Ectodermal cell (in vitro differentiated cells): ENCODE results near the gene CCDC12.

ENCODE experiments used
- H3K27ac ChIP-seq: 2 replicates; pipeline ENCODE4 v1.7.0; 2013; ENCODE audit warnings: mild to moderate bottlenecking, low read depth, low read length; ENCODE audit not compliant: insufficient read depth, poor library complexity, severe bottlenecking
- H3K27me3 ChIP-seq: 2 replicates; pipeline ENCODE4 v1.7.0; 2013; ENCODE audit warnings: mild to moderate bottlenecking, low read length; ENCODE audit not compliant: insufficient read depth, control insufficient read depth, poor library complexity, severe bottlenecking
- H3K36me3 ChIP-seq: one replicate; pipeline ENCODE4 v1.7.0; 2013; ENCODE audit warnings: low read length; ENCODE audit not compliant: control insufficient read depth, insufficient read depth
- H3K4me1 ChIP-seq: one replicate; pipeline ENCODE4 v1.7.0; 2013; ENCODE audit warnings: low read length; ENCODE audit not compliant: control insufficient read depth, insufficient read depth
- H3K4me3 ChIP-seq: 2 replicates; pipeline ENCODE4 v1.7.0; 2013; ENCODE audit warnings: low read depth, low read length, control low read depth; ENCODE audit not compliant: insufficient read depth
- H3K9me3 ChIP-seq: 2 replicates; pipeline ENCODE4 v1.7.0; 2013; ENCODE audit warnings: mild to moderate bottlenecking, low read length, moderate library complexity; ENCODE audit not compliant: control insufficient read depth
- WGBS, 2 experiments: methylation state at CpG; one replicate each; pipeline ENCODE4 v1.1.7; 2013; ENCODE audit warnings: missing lambda C conversion rate in 2 of 2; 5-methylcytosine and 5-hydroxymethylcytosine counted together

Gene CCDC12

GRCh38 chr3:46907271-46907670, 69.3 kb downstream of the CCDC12 start:
- 86 to 92% methylated on average over 12 of the region's 12 CpGs for WGBS, 2 experiments
- Histone ChIP-seq H3K36me3 (no peaks in the 10 kb centered on the region), H3K9me3 (no peaks in the 10 kb centered on the region), H3K4me3 (no peak overlapping the region), H3K4me1 (no peaks in the 10 kb centered on the region), H3K27me3 (no peaks in the 10 kb centered on the region), H3K27ac (no peak overlapping the region)

DNA sequence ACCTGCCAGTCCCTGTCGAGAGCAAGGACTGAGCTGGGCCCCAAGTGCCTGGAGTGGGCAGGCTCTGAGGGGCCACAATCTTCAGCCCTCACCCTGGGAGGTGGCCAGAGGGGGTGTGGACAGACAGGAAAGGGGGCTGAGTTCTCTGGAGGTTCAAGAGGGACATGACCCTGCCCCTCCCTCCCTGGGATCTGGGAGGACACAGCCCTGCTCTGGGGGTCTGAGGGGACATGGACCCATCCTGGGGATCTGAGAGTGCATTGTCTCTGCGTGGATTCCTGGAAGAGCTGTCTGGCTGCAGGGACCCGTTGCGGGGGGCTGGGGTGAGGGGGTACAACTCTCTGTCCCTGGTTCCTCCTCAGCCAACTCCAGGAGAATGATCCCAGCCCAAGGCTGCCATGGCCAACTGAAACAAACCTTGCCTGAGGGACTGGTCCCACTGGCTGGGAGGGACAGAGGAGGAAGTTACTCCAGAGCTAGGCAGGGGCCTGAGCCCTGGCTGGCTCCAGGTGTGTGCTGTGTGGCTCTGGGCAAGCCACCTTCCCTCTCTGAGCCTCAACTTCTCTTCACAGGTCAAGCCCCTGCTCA, 70.0 kb downstream of the CCDC12 start:
- no peaks in the 10 kb centered on the region for H3K27me3 ChIP-seq
- H3K4me3 ChIP-seq, result no peak overlapping the region
- 81 to 93% methylated on average over 4 of the region's 4 CpGs for WGBS, 2 experiments
- H3K27ac ChIP-seq, result no peak overlapping the region
- no peaks in the 10 kb centered on the region for H3K9me3 ChIP-seq
- no peaks in the 10 kb centered on the region for H3K4me1 ChIP-seq
- no peaks in the 10 kb centered on the region for H3K36me3 ChIP-seq

DNA sequence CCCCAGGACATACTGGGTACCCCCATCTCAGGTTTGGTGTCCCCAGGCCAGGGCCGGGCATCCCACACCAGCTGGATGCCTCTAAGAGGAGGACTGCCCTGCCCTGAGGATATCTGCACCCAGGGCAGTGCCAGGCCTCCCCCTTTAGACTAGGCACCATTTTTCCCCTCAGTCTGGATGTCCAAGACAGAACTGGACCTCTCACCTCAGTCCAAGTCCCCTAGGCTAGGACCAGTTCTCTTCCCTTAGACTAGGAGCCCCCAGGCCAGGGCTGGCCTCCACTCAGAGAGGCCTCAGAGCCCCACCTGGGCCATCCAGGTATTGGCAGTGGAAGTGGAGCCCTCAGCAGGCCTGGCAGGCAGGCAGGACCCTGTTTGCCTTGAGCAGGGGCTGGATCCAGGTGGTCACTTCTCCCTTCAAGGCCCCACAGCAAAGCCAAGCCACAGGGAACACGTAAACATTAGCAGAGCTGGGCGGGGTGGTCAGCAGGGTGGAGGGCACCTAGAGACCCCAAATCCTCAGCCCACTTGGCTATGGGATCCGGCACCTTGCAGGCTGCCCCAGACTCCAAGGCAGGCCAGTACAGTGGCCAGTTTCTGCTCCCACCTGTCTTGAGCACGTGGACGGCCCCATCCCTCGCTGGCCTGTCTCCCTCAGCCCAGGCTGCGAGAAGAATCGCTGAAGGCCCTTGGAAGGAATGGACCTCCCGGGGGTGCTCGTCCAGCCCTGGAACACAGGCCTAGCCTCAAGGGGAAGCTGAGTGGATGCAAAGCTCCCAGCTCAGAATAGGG, 70.7 kb downstream of the CCDC12 start:
- WGBS, 2 experiments, result 87 to 88% methylated on average over 11 of the region's 11 CpGs
- Histone ChIP-seq H3K36me3 (no peaks in the 10 kb centered on the region), H3K4me3 (no peak overlapping the region), H3K9me3 (no peaks in the 10 kb centered on the region), H3K27me3 (no peaks in the 10 kb centered on the region), H3K4me1 (no peaks in the 10 kb centered on the region), H3K27ac (no peak overlapping the region)

DNA sequence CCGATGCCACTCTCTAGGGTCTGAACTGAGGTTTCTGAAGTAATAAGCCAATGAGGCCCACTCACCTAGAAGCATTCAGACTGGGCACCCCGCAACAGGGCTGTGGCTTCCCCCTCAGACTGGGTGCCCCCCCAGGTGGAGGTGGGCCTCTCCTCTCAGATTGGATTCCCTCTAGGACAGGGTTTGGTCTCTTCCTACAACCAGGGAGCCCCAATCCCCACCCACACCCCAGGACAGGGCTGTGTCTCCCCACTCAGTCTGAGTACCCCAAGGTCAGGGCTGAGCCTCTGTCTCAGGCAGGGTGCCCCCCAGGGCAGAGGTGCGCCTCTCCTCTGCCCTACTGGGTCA, 71.4 kb downstream of the CCDC12 start:
- no peak overlapping the region for H3K4me3 ChIP-seq
- H3K4me1 ChIP-seq, result no peaks in the 10 kb centered on the region
- 91 to 93% methylated on average over 3 of the region's 3 CpGs for WGBS, 2 experiments
- no peaks in the 10 kb centered on the region for H3K36me3 ChIP-seq
- H3K9me3 ChIP-seq, result no peaks in the 10 kb centered on the region
- H3K27ac ChIP-seq, result no peak overlapping the region
- no peaks in the 10 kb centered on the region for H3K27me3 ChIP-seq

- no peaks in the 10 kb centered on the region for H3K9me3 ChIP-seq
- H3K4me1 ChIP-seq, result no peaks in the 10 kb centered on the region
- no peaks in the 10 kb centered on the region for H3K27me3 ChIP-seq
- WGBS, 2 experiments, result 87 to 91% methylated on average over 18 of the region's 18 CpGs
- no peaks in the 10 kb centered on the region for H3K36me3 ChIP-seq
- no peak overlapping the region for H3K27ac ChIP-seq
- no peak overlapping the region for H3K4me3 ChIP-seq
These were observed 72.0 kb downstream of the CCDC12 start for GRCh38 chr3:46904303-46905212.

DNA sequence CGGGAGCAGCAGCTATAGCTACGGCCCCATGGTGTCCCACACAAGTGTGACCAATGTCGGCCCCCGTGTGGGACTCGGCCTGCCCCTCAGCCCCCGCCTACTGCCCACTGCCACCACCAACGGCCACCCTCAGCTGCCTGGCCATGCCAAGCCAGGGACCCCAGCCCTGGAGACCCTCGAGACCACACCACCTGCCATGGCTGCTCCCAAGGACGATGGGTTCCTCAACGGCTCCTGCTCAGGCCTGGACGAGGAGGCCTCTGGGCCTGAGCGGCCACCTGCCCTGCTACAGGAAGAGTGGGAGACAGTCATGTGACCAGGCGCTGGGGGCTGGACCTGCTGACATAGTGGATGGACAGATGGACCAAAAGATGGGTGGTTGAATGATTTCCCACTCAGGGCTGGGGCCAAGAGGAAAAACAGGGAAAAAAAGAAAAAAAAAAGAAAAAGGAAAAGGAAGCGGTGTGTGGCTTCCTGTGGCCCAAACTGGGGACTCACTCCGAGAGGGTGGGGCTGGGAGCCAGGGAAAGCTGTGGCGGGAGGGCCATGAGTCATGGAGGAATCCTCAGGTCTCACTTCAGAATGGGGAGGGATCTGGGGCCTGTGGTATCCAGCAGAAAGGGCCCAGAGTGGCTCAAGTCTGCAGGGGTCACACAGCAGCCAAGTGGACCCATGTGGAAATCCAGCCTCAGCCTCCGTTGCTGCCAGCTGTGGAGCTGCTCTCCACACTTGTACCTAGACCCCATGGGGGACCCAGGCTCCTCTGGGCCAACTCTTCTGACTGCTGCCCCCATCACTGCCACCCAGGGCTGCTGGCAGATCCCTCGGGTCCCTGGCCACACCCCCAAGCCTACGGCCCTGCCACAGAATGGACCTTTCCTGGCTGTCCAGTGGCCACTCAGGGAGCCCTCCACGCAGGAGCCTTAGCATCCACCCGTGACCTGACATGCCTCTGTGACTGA, 72.9 kb downstream of the CCDC12 start:
- 90 to 92% methylated on average over 21 of the region's 21 CpGs for WGBS, 2 experiments
- no peak overlapping the region for H3K4me3 ChIP-seq
- H3K27me3 ChIP-seq, result peaks cover 6% of the 10 kb centered on the region
- no peaks in the 10 kb centered on the region for H3K36me3 ChIP-seq
- no peaks in the 10 kb centered on the region for H3K4me1 ChIP-seq
- no peak overlapping the region for H3K27ac ChIP-seq
- H3K9me3 ChIP-seq, result no peaks in the 10 kb centered on the region

- 92% methylated on average over 15 of the region's 15 CpGs for WGBS, 2 experiments
- Histone ChIP-seq H3K9me3 (no peaks in the 10 kb centered on the region), H3K27ac (no peak overlapping the region), H3K4me3 (no peak overlapping the region), H3K36me3 (no peaks in the 10 kb centered on the region), H3K27me3 (peaks cover 9% of the 10 kb centered on the region), H3K4me1 (no peaks in the 10 kb centered on the region)
These were observed 74.3 kb downstream of the CCDC12 start for GRCh38 chr3:46902188-46902631.

DNA sequence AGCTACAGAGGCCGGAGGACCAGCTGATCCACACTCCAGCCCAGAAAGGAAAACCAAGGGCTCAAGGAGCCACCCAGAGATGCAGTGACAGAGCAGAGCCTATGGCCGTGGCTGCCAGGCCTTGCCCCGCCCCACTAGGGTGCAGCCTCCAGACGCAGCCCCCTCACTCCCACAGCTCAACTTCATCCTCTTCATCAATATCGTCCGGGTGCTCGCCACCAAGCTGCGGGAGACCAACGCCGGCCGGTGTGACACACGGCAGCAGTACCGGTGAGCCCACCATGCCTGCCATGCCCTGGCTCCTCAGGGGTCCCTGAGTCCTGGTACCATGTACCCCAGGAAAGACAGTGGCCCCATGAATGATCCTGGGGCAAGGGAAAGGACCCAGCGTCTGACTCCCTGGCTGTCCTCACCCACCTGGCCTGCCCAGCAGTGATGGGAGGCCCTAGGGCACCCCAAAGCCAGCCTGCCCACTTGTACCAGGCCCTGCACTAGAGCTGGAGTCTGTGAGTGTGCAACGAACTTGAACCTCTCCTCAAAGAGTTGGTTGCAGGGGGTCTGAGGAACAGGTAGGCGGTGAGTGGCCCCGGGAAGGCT, 74.9 kb downstream of the CCDC12 start:
- H3K36me3 ChIP-seq, result no peaks in the 10 kb centered on the region
- 91 to 92% methylated on average over 17 of the region's 17 CpGs for WGBS, 2 experiments
- H3K9me3 ChIP-seq, result no peaks in the 10 kb centered on the region
- peaks cover 9% of the 10 kb centered on the region for H3K27me3 ChIP-seq
- no peak overlapping the region for H3K27ac ChIP-seq
- no peaks in the 10 kb centered on the region for H3K4me1 ChIP-seq
- H3K4me3 ChIP-seq, result no peak overlapping the region

- 89 to 91% methylated on average over 3 of the region's 3 CpGs for WGBS, 2 experiments
- no peak overlapping the region for H3K27ac ChIP-seq
These were observed 75.5 kb downstream of the CCDC12 start for GRCh38 chr3:46901061-46901460.

More at GRCh38 chr3:46901061-46901460, 75.5 kb downstream of the CCDC12 start:
- Histone ChIP-seq H3K9me3 (no peaks in the 10 kb centered on the region), H3K4me1 (no peaks in the 10 kb centered on the region), H3K4me3 (no peak overlapping the region), H3K36me3 (no peaks in the 10 kb centered on the region), H3K27me3 (peaks cover 9% of the 10 kb centered on the region)
